ENCODE results near the gene TRAF2. TPM values are rescaled to one million over a fixed set of nuclear protein-coding genes. Genes with fewer than 3 reads are reported as not detected.
A peak's percentile ranks its signal among the peaks of the same experiment; 100 is the strongest.

TRAF2 gene
- total RNA-seq, 5 donors from 2014 or later (not counting 1 experiment from before 2014, with no cell fraction given): 20.9 to 38.7 (median 33.7) TPM

DNA sequence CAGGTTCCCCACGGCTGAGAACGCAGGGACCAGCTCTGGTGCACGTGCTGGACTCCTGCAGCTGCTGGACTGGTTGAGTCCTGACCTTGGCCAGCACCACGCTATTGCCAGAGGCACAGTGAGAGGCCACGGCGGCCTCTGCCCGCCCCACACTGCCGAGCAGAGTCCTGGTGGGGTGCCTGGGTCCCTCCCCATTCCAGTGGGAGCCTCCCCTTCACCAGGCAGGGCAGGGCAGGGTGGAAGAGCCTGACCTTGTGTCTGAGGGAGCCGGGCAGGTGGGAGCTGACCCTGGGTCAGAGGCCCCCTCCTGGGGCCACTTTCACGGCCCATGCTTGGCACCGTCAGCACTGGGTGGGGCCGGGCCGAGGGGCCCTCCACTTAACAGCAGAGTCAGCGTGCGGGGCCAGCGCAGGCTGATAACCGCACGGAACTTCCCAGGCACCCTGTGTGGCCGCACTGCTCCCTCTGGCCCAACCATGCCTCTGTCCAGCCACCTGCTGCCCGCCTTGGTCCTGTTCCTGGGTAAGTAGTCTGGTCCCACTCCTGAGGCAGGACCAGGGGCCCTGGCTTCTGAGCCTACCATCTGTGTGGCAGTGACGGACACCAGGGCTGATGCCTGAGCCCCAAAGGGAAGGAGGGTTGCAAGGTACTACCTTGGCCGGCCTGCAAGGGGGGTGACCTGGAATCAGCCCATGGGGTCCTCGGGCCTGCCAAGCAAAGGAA, 34.2 kb upstream of the TRAF2 start, which contains the start of gene MAMDC4:
TSS of gene MAMDC4 (plus strand) at position 406 of the 723 bp plus-strand sequence. CDS start at position 477, 71 bp downstream.
- Histone ChIP-seq H3K4me3 (ENCODE audit: control insufficient read depth in 1 of 2, extremely low read depth in 1 of 2, low read length in 1 of 2) (no peak within 1 kb of the TSS), H3K9me3 (no peaks in the 10 kb centered on the region), H3K27ac (ENCODE audit: low read length) (no peak within 1 kb of the TSS), H3K27me3 (replicated peaks in 1 of 2; ENCODE audit: control insufficient read depth in 2 of 2, extremely low read depth in 1 of 2, insufficient read depth in 2 of 2, low read length in 1 of 2) (peaks cover 0 to 13% of the 10 kb centered on the region in 2 experiments), H3K4me1 (ENCODE audit: control insufficient read depth in 1 of 2, extremely low read depth in 1 of 2, insufficient read depth in 2 of 2, low read length in 2 of 2) (peaks cover 11 to 36% of the 10 kb centered on the region in 2 experiments), H3K36me3 (ENCODE audit: control insufficient read depth in 2 of 2, extremely low read depth in 1 of 2, insufficient read depth in 1 of 2, low read length in 1 of 2) (peaks cover 0 to 2% of the 10 kb centered on the region in 2 donors)
- Mint-ChIP-seq H3K4me3 (peak within 1 kb of the TSS in 1 of 3 donors; percentile 88), H3K36me3 (no peaks in the 10 kb centered on the region), H3K9me3 (no peaks in the 10 kb centered on the region), H3K27me3 (peaks cover 6 to 9% of the 10 kb centered on the region in 2 donors), H3K27ac (no peak within 1 kb of the TSS), H3K4me1 (peaks cover 7 to 15% (median 11%) of the 10 kb centered on the region in 3 donors)
- ChIA-PET CTCF (no interaction called here), POLR2A (no interaction called here)
- WGBS (ENCODE audit: insufficient coverage): 87% methylated on average over 18 of the region's 23 CpGs
- ATAC-seq (replicated peaks in 1 of 4) (no peak), DNase-seq (no peak)

DNA sequence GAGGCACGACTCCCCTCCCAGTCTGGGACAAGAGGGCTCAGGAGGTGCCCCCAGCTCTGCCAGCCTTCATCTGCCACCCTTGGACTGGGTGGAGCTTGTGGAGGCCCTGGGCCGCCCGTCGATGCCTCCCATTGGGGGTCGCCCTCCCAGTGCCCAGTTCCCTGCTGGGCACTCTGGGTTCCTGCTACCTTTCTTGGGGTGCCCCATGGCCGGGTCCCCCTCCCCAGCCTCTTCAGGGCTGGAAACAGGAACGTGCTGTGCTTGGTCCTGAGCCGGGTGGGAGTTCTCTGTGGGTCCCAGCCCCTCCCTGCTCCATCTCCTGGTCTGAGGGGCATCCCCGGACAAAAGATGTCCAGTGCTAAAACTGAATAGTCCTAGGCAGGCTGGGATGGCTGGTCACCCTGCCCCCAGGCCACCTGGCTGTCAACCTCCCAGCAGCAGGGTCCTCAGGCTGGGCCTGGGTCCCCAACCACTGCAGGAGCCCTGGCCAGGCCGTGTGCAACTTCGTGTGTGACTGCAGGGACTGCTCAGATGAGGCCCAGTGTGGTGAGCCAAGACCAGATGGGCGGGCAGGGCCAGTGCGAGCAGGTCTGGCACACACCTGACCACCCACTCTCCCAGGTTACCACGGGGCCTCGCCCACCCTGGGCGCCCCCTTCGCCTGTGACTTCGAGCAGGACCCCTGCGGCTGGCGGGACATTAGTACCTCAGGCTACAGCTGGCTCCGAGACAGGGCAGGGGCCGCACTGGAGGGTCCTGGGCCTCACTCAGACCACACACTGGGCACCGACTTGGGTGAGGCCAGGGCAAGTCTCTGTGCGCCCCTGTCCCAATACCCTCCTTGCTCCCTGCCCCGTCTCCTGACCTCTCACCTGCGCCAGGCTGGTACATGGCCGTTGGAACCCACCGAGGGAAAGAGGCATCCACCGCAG, 33.4 kb upstream of the TRAF2 start:
- H3K9me3 Mint-ChIP-seq: no peaks in the 10 kb centered on the region
- no peak overlapping the region for H3K4me3 Mint-ChIP-seq
- no peak for DNase-seq
- no peaks in the 10 kb centered on the region for H3K36me3 Mint-ChIP-seq
- no peak for ATAC-seq (replicated peaks in 1 of 4)
- peaks cover 2 to 10% (median 6%) of the 10 kb centered on the region in 3 donors for H3K4me1 Mint-ChIP-seq
- WGBS (ENCODE audit: insufficient coverage): 86% methylated on average over 29 of the region's 29 CpGs
- no peak overlapping the region for H3K27ac ChIP-seq (ENCODE audit: low read length)
- H3K27ac Mint-ChIP-seq: no peak overlapping the region
- no peak overlapping the region for H3K4me3 ChIP-seq (ENCODE audit: control insufficient read depth in 1 of 2, extremely low read depth in 1 of 2, low read length in 1 of 2)
- H3K27me3 ChIP-seq (replicated peaks in 1 of 2; ENCODE audit: control insufficient read depth in 2 of 2, extremely low read depth in 1 of 2, insufficient read depth in 2 of 2, low read length in 1 of 2): peaks cover 0 to 5% of the 10 kb centered on the region in 2 experiments
- ChIA-PET CTCF (no interaction called here), POLR2A (no interaction called here)
- H3K36me3 ChIP-seq (ENCODE audit: control insufficient read depth in 2 of 2, extremely low read depth in 1 of 2, insufficient read depth in 1 of 2, low read length in 1 of 2): peaks cover 0 to 2% of the 10 kb centered on the region in 2 donors
- peaks cover 1 to 4% of the 10 kb centered on the region in 2 donors for H3K27me3 Mint-ChIP-seq
- H3K9me3 ChIP-seq: no peaks in the 10 kb centered on the region
- peaks cover 7 to 28% of the 10 kb centered on the region in 2 experiments for H3K4me1 ChIP-seq (ENCODE audit: control insufficient read depth in 1 of 2, extremely low read depth in 1 of 2, insufficient read depth in 2 of 2, low read length in 2 of 2)

DNA sequence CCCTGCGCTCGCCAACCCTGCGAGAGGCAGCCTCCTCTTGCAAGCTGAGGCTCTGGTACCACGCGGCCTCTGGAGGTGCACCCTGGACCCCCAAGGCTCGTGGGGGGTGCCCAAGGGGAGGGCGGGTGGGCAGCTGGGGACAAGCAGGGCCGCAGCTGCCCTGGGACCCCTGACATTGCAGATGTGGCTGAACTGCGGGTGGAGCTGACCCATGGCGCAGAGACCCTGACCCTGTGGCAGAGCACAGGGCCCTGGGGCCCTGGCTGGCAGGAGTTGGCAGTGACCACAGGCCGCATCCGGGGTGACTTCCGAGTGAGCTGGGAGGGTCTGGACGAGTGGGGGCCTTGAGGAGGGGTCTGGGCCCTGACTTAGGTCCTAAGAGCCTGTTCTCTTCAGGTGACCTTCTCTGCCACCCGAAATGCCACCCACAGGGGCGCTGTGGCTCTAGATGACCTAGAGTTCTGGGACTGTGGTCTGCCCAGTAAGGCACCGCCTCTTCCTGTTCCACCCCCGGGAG, 32.7 kb upstream of the TRAF2 start:
- Histone ChIP-seq H3K4me3 (ENCODE audit: control insufficient read depth in 1 of 2, extremely low read depth in 1 of 2, low read length in 1 of 2) (no peak overlapping the region), H3K9me3 (no peaks in the 10 kb centered on the region), H3K27ac (ENCODE audit: low read length) (no peak overlapping the region), H3K36me3 (ENCODE audit: control insufficient read depth in 2 of 2, extremely low read depth in 1 of 2, insufficient read depth in 1 of 2, low read length in 1 of 2) (peaks cover 0 to 2% of the 10 kb centered on the region in 2 donors), H3K4me1 (ENCODE audit: control insufficient read depth in 1 of 2, extremely low read depth in 1 of 2, insufficient read depth in 2 of 2, low read length in 2 of 2) (peaks cover 3 to 21% of the 10 kb centered on the region in 2 experiments), H3K27me3 (replicated peaks in 1 of 2; ENCODE audit: control insufficient read depth in 2 of 2, extremely low read depth in 1 of 2, insufficient read depth in 2 of 2, low read length in 1 of 2) (no peaks in the 10 kb centered on the region)
- peaks cover 0 to 2% of the 10 kb centered on the region in 2 donors for H3K27me3 Mint-ChIP-seq
- ChIA-PET CTCF (no interaction called here), POLR2A (no interaction called here)
- H3K27ac Mint-ChIP-seq: no peak overlapping the region
- WGBS (ENCODE audit: insufficient coverage): 84% methylated on average over 14 of the region's 18 CpGs
- no peak overlapping the region for H3K4me3 Mint-ChIP-seq
- no peak for DNase-seq
- no peak for ATAC-seq (replicated peaks in 1 of 4)
- H3K9me3 Mint-ChIP-seq: no peaks in the 10 kb centered on the region
- peaks cover 0 to 8% (median 4%) of the 10 kb centered on the region in 3 donors for H3K4me1 Mint-ChIP-seq
- H3K36me3 Mint-ChIP-seq: no peaks in the 10 kb centered on the region

DNA sequence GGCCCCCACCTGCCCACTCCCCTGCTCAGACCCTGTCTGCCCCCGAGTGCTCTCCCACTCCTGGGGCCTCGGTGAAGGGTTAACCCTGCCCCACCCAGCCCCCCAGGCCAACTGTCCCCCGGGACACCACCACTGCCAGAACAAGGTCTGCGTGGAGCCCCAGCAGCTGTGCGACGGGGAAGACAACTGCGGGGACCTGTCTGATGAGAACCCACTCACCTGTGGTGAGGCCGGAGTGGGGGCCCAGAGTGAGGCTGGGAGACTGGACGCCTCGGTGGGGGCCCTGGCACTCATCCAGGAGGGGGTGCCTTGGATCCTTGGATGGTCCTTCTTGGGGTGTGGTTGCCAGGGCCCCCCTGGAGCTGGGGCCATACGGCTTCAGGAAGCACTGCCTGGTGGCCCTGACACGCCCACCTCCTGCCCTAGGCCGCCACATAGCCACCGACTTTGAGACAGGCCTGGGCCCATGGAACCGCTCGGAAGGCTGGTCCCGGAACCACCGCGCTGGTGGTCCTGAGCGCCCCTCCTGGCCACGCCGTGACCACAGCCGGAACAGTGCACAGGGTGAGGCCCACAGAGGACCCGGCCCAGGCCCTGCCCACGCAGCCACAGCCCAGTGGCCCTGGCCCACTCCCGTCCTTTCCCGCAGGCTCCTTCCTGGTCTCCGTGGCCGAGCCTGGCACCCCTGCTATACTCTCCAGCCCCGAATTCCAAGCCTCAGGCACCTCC, 32.0 kb upstream of the TRAF2 start:
- POLR2A ChIA-PET: no interaction called here
- CTCF ChIA-PET: no interaction called here
- DNase-seq (peak in 1 of 35 experiments; percentile 2), ATAC-seq (replicated peaks in 1 of 4) (no peak)
- Mint-ChIP-seq H3K27ac (no peak overlapping the region), H3K9me3 (no peaks in the 10 kb centered on the region), H3K4me1 (peaks cover 0 to 5% (median 3%) of the 10 kb centered on the region in 3 donors), H3K27me3 (no peaks in the 10 kb centered on the region), H3K4me3 (no peak overlapping the region), H3K36me3 (no peaks in the 10 kb centered on the region)
- H3K4me1 ChIP-seq (ENCODE audit: control insufficient read depth in 1 of 2, extremely low read depth in 1 of 2, insufficient read depth in 2 of 2, low read length in 2 of 2): peaks cover 3 to 16% of the 10 kb centered on the region in 2 experiments
- no peaks in the 10 kb centered on the region for H3K27me3 ChIP-seq (replicated peaks in 1 of 2; ENCODE audit: control insufficient read depth in 2 of 2, extremely low read depth in 1 of 2, insufficient read depth in 2 of 2, low read length in 1 of 2)
- 87% methylated on average over 23 of the region's 30 CpGs for WGBS (ENCODE audit: insufficient coverage)
- no peaks in the 10 kb centered on the region for H3K9me3 ChIP-seq
- H3K27ac ChIP-seq (ENCODE audit: low read length): no peak overlapping the region
- H3K4me3 ChIP-seq (ENCODE audit: control insufficient read depth in 1 of 2, extremely low read depth in 1 of 2, low read length in 1 of 2): no peak overlapping the region
- H3K36me3 ChIP-seq (ENCODE audit: control insufficient read depth in 2 of 2, extremely low read depth in 1 of 2, insufficient read depth in 1 of 2, low read length in 1 of 2): peaks cover 0 to 2% of the 10 kb centered on the region in 2 donors

DNA sequence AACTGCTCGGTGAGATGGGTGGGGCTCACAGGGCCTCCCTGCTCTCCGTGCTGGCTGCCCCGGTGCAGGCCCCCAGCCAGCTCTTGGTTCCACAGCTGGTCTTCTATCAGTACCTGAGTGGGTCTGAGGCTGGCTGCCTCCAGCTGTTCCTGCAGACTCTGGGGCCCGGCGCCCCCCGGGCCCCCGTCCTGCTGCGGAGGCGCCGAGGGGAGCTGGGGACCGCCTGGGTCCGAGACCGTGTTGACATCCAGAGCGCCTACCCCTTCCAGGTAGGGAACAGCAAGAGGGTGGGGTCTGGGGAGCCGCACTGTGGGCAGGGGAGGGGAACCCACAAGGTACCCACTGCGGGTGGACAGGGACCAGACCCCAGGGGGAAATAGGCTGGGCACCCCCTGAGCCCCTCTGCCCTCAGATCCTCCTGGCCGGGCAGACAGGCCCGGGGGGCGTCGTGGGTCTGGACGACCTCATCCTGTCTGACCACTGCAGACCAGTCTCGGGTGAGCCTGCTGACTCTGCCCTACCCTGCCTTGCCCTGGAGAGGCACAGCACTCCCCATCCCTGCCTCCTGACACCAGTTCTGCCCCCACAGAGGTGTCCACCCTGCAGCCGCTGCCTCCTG, 31.4 kb upstream of the TRAF2 start:
- Mint-ChIP-seq H3K36me3 (no peaks in the 10 kb centered on the region), H3K4me1 (peaks cover 0 to 2% (median 0%) of the 10 kb centered on the region in 3 donors), H3K4me3 (no peak overlapping the region), H3K9me3 (no peaks in the 10 kb centered on the region), H3K27me3 (no peaks in the 10 kb centered on the region), H3K27ac (no peak overlapping the region)
- no peak for ATAC-seq (replicated peaks in 1 of 4)
- DNase-seq: peak in 1 of 35 experiments; percentile 1
- Histone ChIP-seq H3K27ac (ENCODE audit: low read length) (no peak overlapping the region), H3K4me1 (ENCODE audit: control insufficient read depth in 1 of 2, extremely low read depth in 1 of 2, insufficient read depth in 2 of 2, low read length in 2 of 2) (peaks cover 2 to 12% of the 10 kb centered on the region in 2 experiments), H3K9me3 (no peaks in the 10 kb centered on the region), H3K27me3 (replicated peaks in 1 of 2; ENCODE audit: control insufficient read depth in 2 of 2, extremely low read depth in 1 of 2, insufficient read depth in 2 of 2, low read length in 1 of 2) (no peaks in the 10 kb centered on the region), H3K36me3 (ENCODE audit: control insufficient read depth in 2 of 2, extremely low read depth in 1 of 2, insufficient read depth in 1 of 2, low read length in 1 of 2) (peaks cover 0 to 2% of the 10 kb centered on the region in 2 donors), H3K4me3 (ENCODE audit: control insufficient read depth in 1 of 2, extremely low read depth in 1 of 2, low read length in 1 of 2) (no peak overlapping the region)
- 87% methylated on average over 10 of the region's 23 CpGs for WGBS (ENCODE audit: insufficient coverage)
- ChIA-PET CTCF (no interaction called here), POLR2A (no interaction called here)

Data from T-cell (primary cell).